AG09309 (cell line): ENCODE data around the gene GRHL1.

Experiments
- DNase-seq: peaks from one replicate; pipeline ENCODE4 v3.0.0-alpha.2; 2010; ENCODE audit warnings: low read depth
- H3K4me3 ChIP-seq: 2 replicates; pipeline ENCODE4 v1.5.1; 2011; ENCODE audit warnings: mild to moderate bottlenecking, low read depth, low read length, moderate library complexity; ENCODE audit not compliant: control insufficient read depth
- TF ChIP-seq, protein P1 (sequence below): IDR thresholded peaks from 2 replicates; pipeline ENCODE4 v1.5.1; 2011; ENCODE audit warnings: mild to moderate bottlenecking, low read depth, low read length, inconsistent platforms; ENCODE audit not compliant: insufficient read depth, control insufficient read depth; ENCODE audit errors: missing control alignments

GRHL1 gene

DNA sequence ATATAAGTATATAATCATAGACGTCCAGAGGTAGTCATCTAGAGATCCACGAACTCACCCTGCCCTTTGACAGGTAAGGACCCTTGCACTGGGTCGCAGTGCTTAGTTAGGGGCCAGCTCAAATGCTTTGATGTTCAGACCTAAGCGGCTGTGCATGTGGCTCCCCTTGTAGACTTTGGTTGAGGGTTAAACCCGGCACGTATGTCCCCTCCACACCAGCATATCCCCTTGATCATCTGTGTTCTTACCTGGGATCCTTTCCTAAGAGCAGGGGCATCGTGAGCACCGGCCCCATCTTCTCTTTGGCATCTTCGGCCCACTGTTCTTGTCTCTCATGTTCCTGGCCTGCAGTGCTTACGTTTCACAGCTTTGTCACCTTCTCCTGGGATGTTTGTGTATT, 31.4 kb downstream of the GRHL1 start:
- no peak overlapping the region for H3K4me3 ChIP-seq
- TF ChIP-seq, protein P1, sequence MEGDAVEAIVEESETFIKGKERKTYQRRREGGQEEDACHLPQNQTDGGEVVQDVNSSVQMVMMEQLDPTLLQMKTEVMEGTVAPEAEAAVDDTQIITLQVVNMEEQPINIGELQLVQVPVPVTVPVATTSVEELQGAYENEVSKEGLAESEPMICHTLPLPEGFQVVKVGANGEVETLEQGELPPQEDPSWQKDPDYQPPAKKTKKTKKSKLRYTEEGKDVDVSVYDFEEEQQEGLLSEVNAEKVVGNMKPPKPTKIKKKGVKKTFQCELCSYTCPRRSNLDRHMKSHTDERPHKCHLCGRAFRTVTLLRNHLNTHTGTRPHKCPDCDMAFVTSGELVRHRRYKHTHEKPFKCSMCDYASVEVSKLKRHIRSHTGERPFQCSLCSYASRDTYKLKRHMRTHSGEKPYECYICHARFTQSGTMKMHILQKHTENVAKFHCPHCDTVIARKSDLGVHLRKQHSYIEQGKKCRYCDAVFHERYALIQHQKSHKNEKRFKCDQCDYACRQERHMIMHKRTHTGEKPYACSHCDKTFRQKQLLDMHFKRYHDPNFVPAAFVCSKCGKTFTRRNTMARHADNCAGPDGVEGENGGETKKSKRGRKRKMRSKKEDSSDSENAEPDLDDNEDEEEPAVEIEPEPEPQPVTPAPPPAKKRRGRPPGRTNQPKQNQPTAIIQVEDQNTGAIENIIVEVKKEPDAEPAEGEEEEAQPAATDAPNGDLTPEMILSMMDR: no peak
- no peak for DNase-seq

GRCh38 chr2:9983401-9984216, 32.1 kb downstream of the GRHL1 start:
- no peak for DNase-seq
- H3K4me3 ChIP-seq: no peak overlapping the region
- TF ChIP-seq, protein P1: no peak

- no peak for DNase-seq
- TF ChIP-seq, protein P1: peak; percentile 52
- no peak overlapping the region for H3K4me3 ChIP-seq
Observed at GRCh38 chr2:9984217-9984739, 32.8 kb downstream of the GRHL1 start.

- no peak overlapping the region for H3K4me3 ChIP-seq
- TF ChIP-seq, protein P1: no peak
- DNase-seq: peak; percentile 43
Observed at GRCh38 chr2:9984871-9985480, 33.5 kb downstream of the GRHL1 start.

DNA sequence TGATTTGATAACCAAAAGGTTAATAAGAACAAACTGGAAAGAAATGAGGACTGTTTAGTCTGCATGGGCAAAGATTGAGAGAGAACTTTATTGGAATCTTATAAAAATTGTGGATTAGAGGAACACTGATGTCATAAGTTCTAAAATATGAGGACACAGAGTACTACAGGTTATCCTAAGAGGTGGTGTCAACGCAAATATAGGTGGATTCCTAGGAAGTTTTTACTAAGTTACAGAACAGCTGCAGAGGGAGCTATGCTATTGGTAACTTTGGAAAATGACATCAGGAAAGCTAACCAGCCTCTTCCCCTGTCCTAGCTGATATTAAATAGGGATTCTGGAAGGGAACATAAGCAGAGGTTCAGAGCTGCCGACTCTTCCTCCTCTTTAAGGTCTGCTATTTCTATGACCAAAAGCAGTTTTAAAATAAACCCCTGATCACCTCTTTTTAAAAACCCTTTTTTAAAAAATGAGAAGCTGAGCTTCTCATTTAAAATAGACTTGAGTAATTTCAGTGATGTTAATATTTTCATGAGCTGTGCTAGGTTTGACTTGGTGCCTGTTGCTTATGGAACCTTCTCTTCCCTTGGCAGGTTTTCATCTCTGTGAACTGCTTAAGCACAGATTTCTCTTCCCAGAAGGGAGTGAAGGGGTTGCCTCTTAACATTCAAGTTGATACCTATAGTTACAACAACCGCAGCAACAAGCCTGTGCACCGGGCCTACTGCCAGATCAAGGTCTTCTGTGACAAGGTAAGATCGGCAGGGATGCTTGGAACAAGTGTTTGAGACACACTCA, 34.2 kb downstream of the GRHL1 start:
- TF ChIP-seq, protein P1: no peak
- no peak overlapping the region for H3K4me3 ChIP-seq
- DNase-seq: no peak

GRCh38 chr2:9988320-9988719, 36.8 kb downstream of the GRHL1 start:
- H3K4me3 ChIP-seq: no peak overlapping the region
- TF ChIP-seq, protein P1: no peak
- DNase-seq: no peak
